Stimulated activated CD4-positive, alpha-beta T cell treated with anti-CD3 and anti-CD28 coated beads, Interleukin-2, amount 100 ng/mL, for 48 hours (primary cell): ENCODE measurements around the gene KRT12.
"Not testable (repeated sequence)": the region's sequence is repeated elsewhere in the genome, so short reads cannot be mapped to it uniquely, and the experiment has no call there.

Experiments
- DNase-seq, 2 donors: peaks; one replicate each; pipeline ENCODE4 v3.0.0-alpha.2; 2020

Gene KRT12

DNA sequence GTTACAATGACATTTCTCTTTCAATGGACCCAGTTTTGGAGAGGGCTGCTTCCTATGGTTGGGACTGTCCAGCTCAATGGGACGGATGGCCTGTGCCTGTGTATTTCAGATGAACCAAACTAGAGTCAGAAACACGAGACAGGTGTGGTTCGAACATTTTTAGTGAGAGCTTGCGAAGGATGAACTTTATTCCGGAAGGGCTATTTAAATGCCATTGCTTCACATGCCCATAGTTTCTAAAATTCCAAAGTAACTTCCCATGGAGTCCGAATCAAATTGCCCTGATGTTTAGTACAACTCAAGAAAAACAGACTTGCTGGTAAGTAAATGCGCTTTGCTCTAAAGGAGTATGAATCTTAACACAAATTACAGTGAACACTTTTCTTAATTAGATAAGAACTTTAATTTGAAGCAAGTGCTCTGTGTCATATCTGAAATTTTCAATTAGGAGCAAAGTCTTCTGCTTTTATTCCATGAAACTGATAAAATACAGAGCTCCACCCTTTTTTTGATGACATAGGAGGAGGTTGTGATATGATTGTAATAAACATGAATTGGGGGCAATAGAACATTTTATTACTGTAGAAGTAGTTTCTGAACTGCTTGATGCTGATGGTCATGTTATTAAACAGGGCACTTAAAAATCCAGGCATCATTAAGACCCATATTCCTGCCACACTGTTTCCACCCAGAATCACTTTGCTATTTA, 16.8 kb upstream of the KRT12 start:
- DNase-seq = no peak

DNA sequence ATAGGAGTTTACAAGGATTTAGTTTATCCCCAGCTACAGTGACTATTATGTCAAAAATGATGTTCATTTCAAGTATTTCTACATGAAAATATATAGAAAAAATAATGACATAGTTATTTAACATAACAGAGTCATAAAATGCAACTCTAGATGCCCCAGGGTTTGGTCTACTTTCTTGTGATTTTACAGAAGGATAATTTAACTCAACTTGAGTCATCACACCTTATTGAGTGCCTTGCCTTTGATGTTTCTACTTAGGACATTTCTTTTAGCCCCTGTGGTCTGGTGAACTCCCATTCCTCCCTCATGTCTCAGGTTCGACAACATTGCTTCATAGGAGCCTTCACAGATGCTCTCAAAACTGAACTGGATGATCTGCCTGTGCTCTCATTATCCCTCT, 16.0 kb upstream of the KRT12 start:
- DNase-seq = no peak

- no peak for DNase-seq
These were observed 12.0 kb upstream of the KRT12 start for GRCh38 chr17:40879026-40879425.

GRCh38 chr17:40878044-40878443, 11.0 kb upstream of the KRT12 start:
- no peak for DNase-seq

DNA sequence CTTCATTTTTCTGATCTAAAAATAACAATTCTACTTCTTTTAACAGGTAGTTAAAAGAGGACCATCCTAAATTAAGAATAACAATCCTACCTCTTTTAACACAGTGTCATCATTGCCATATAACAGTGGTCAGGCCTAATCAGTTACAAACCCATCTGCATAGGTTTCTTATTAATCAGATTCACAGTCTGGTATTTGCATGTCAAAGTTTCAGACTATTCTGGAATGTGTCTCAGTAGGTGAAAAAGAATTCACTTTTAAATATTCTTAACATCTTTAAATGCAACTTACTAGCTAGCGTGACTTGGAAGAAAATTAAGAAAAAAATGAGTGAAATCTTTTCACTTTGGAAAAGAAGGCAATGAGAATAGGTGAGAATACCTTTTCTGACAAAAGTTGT, 6.8 kb upstream of the KRT12 start:
- no peak for DNase-seq

DNA sequence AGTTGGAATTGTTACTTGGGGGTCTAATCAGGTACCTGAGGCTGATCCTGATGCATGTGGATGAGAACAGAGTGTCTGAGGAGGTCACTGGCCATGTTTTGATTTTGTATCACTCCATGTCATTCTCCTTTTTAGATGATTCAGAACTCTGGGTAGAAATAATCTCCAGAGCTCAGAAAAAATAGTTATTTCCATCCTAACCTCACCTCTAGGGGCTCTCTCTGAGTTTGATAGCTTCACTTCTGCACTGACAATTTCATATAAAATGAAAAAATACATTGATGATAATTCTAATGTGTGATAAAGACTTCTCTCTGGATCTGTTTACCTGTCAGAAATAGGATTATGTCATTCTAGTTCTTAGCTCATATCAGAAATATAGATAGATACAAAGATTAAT, 6.2 kb upstream of the KRT12 start:
- DNase-seq = no peak

- DNase-seq = no peak
These were observed 5.4 kb upstream of the KRT12 start for GRCh38 chr17:40872416-40872815.

GRCh38 chr17:40871316-40871715, 4.3 kb upstream of the KRT12 start:
- DNase-seq = no peak

DNA sequence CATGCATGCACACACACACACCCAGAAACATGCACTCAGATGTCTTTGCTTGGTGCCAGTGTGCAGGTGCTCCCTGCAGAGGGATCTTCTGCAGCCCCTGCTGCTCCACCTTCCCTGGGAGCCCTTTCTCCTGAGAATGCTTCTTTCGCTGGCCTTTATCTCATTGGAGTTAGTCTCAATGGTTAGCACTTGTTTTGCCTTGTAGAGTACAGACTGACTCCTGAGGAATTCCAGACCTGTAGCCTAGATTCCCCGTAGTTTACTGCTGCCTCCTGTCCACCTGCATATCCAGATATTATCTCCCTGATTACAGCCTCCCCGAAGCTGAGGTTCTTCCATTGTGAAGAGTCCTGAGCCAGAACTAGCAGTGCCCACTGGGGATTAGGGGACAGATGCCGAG, 3.1 kb upstream of the KRT12 start:
- no peak for DNase-seq

DNA sequence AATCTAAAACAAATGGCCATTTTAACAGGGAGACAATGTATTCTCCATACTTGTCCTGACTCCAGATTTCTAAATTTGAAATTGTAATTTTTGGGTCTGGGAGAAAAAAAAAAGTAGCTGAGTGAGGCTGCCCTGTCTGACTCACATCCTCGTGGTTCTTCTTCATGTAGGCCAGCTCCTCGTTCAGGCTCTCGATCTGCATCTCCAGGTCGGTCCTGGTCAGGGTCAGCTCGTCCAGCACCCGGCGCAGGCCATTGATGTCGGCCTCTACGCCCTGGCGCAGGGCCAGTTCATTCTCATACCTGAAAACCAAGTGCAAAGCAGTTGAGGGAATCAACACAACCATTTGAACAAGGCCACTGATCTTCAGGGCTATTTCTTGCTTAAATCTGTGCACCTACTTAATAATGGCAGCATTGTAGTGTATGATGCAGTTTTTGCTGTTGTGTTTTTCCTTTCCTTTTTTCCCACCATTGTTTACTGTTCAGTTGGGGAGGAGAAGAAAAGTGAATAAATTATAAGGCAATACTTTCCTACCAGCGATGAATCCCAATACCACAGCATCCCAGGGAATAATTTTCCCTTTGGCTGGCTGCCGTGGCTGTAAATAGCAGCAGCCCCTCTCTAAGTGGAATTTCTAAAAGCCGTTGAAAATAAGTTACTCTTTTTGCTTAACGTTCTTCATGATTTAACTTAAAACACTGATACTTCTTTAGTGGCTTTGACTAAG, 2.2 kb downstream of the KRT12 start:
- no peak for DNase-seq

DNA sequence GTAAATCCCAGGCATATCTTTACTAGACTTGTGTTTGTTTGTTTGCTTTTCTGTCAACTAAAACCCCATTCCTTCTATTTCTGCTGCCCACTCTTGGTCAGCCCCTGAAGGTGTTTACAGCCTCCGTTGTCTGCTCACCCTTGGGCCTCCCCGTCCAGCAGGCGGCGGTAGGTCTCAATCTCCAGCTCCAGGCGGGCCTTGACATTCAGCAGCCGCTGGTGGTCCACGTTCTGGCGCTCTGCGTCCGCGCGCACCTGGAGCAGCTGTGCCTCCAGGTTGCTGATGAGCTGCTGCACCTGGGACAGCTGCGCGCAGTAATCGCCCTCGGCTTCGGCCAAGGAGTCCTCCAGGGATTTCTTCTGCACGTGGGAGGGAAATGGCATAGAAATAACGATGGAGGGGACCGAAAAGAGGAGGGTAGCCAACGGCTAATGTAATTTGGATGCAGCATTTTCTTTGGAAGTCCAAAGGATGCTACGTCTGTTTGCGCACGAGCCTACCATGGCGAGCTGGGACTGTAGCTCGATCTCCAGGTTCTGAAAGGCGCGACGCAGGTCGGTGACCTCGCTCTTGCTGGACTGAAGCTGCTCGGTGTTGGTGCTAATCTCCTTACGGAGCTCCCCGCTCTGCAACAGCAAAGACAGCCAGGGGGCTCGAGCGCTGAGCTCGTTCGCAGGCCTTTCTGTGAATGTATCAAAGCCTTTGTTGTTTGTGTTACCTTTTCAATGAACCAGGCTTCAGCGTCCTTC, 3.9 kb downstream of the KRT12 start:
- DNase-seq = no peak

DNA sequence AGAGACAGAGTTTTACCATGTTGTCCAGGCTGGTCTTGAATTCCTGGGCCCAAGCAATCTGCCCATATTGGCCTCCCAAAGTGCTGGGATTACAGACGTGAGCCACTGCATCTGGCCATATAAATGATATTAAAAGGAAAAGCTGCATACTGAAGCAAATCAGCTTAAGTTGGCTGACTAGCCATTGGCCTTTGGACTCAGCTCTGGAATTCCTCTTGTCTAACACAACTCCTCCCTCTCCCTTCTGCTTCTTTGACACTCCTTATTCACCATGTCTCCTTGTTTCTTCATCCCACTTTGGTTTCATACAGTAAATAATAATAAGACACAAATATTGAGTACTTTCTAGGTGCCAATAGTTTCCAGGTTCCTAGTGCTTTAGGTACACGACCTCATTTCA, 7.5 kb downstream of the KRT12 start:
- no peak for DNase-seq

DNA sequence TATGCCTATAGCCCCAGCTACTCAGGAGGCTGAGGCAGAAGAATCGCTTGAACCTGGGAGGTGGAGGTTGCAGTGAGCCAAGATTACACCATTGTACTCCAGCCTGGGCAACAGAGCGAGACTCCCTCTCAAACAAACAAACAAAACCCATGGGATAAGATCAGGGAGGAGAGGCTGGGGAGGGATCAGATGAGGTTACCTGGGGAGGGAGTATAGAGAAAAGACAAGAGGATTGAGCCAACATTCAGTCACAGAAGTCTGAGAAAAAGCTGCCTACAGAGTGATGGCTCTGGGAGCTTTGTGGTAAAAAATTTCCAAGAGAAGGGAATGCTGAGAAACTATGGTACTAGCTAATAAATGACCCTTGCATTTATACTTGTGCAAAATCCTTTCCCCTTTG, 8.4 kb downstream of the KRT12 start:
- not testable (repeated sequence) for DNase-seq

- no peak for DNase-seq
These were observed 9.5 kb downstream of the KRT12 start for GRCh38 chr17:40857535-40857934.

- DNase-seq = no peak
These were observed 12.7 kb downstream of the KRT12 start for GRCh38 chr17:40854175-40854814.

GRCh38 chr17:40852364-40852763, 14.7 kb downstream of the KRT12 start:
- DNase-seq = no peak

- no peak for DNase-seq
These were observed 16.6 kb downstream of the KRT12 start for GRCh38 chr17:40850293-40850972.

DNA sequence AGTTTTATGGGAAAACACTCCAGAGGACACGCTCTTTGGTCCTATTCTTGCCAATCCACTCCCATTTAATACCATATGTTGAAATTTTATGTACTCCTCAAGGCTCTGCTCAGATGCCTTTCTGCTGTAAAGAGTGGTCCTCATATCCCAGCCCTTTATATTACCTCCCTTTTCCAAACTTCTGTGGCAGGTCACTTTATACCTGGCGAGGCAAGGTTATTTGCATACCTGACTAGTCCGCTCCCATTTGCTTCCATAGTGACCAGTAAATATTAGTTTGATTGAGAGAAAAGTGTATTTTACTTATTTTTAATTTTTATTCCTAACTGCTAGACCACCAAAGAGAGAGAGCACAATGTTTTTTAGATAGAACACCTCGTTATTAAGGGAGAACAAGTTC, 17.3 kb downstream of the KRT12 start:
- DNase-seq = no peak

GRCh38 chr17:40848583-40849235, 18.3 kb downstream of the KRT12 start:
- DNase-seq = no peak

DNA sequence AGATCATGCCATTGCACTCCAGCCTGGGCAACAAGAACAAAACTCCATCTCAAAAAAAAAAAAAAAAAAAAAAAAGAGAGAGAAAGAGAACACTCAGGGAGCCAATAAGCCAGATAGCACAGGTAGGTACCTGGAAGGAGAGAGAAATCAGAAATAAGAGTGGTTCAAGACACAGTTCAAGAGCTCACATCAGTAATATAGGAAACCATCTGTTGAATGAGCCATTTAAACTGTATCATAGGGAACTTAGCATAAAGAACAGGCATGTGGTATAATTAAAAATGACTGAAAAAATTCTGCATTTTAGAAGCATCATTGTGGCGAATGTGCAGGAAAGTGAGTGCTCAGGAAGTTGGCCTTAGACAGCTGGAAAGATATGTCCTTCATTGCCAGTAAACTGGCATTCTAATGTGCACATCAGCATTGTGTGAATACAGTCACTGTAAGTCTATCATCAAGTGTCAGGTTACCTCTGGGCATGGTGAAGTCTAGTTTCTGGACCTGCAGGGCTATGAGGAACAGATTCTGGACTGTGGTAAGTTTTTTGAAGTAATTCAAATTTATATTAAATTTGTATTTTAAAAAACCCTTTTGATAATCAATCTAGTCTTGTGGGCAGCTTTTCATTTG, 20.4 kb downstream of the KRT12 start:
- DNase-seq = no peak

DNA sequence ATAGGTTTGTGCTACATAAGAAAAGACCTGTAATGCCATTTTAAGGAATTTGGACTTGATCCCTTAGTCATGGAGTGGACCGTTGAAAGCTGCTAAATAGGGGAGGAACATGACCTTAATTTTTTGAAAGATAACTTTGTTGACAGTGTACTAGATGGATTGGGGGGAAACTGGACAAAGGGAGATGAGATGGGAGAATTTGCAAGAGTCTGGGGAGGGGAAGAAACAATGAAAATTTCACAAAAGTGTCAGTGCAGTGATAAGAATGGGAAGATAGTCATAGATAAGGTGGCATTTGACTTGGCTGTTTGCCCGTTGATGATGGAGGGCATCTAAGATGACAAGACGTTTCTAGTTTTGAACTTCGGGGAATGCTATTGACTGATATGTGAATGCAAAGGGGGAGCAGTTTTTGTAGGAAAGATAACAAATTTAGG, 22.3 kb downstream of the KRT12 start:
- DNase-seq = no peak

- no peak for DNase-seq
These were observed 23.8 kb downstream of the KRT12 start for GRCh38 chr17:40843242-40843641.
